NCI-H446 (cell line): Measurements from ENCODE around the gene FAM47E.
"Not testable (repeated sequence)": the region's sequence is repeated elsewhere in the genome, so short reads cannot be mapped to it uniquely, and the experiment has no call there.

ENCODE experiments used
- DNase-seq, 2 experiments: peaks; one replicate each; lab custom pipeline; 2025; lab: John Stamatoyannopoulos, UW

FAM47E gene

DNA sequence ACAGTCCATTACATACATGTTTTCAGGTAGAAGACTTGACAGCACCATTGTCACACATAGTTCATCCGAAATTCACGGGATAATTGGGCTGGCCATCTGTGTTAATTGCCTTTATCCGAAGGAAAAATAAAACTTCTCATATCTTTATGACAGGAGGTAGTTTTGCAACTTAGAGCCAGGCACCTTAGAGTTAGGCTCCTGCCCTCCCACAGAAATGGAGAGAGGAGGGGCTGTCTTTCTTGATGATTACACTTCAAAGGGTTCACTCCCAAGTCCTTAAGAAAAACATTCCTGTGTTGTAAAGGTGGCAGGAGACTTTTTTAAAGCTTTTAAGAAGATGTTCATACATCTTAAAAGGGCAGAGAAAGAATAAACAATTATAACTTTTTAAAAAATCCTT is 27.4 kb upstream of the FAM47E start:
- DNase-seq: no peak

DNA sequence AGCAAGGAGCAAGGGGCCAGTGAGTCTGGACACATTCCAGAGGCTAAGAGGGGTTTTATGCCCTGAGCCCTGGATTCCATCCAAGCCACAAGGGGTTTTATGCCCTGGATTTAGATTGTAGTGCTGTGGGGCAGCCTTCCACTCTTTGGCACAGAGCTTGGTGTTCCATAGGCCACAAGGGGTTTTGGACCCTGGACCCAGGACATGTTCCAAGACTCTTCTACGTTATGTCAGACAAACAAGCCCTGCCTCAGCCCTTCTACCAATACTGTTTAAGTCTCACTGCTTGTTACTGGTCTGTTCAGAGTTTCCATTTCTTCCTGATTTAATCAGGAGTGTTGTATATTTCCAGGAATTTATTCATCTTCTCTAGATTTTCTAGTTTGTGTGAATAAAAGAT is 25.1 kb upstream of the FAM47E start:
- DNase-seq: no peak

DNA sequence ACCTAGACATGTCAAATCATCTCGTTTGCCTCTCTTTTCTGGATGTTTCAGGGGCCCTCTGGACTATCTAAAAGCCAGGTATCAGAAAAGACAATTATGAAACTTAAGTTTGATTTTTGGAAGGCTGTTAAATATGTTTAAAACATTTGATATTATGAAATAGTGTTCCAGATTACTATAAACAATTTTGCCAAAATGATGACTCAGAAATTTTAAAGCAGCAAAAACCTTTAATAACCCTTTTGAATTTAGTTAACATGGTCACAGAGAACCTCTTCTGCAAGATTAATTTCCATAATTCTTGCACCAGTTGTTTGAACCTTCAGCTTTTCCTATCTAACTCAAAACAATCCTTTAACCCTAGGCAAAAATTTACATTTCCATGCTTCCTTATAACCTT is 18.8 kb upstream of the FAM47E start:
- DNase-seq: no peak

DNA sequence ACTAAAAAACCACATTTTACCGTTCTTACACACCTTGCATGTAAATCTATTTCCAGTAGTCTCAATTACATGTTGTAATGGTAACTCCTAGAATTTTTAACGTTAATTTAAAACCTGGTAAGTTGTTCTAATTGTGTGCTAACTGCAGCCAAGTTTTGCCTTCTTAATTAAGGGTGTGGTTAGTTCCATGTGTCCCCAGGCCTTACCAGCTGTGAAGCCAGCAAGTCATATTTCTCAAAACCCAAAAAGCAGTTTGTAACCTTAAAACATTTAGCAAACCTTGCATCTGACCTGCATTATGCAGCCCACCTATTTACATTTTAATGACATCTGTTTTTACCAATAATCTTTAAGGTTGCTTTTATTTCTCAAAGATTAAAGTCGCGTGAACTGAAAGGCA is 18.4 kb upstream of the FAM47E start:
- no peak for DNase-seq

DNA sequence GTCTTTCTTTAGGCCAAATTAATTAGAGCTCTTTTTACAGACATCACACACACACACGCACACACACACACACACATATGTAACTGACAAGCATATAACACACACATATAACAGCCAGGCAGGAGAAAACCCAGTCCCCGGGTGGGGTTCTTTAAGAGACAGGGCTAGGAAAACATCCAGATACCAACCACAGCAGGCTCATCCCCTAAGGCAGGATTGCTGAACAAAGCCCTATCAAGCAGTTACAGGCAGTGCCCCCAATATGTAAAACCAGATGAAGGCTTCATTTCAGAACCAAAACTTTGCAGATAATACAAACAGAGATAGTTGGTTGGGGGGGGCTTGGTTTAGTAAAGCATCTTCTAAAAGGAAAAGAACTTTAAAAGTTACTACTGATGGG is 18.0 kb upstream of the FAM47E start:
- DNase-seq: no peak

DNA sequence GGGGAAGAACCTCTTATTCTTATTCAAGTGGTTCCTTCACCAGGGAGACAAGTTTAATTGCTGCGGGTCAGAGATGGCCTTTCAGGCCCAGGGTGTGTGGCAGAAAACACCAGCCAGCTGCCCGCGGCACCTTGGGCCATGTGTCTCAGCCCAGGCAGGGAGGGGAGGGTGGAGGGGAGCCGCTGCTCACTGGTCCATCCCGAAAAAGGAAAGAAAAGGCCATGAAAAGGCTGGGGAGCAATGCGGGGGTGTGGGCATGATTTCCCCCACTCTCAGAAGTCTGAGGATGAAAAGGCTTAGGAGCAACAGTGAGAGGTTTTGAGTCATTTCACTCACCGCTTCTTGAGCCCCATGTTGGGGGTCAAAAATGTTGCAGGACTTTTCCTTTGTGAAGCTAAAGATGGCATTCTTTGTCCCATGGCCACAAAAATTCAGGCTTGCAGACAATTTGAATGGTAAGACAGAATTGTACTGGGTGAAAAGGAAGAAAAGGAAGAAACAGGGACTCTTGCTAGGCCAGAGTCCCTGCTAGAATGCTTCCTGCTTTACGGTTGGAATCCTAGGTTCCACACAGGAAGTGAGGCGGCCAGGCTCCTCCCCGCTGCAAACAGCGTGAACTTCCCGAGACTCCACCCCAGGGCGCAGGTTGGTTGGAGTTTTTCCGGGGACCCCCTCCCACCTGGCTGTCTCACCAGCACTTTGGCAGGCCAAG is 17.4 kb upstream of the FAM47E start:
- DNase-seq: no peak

DNA sequence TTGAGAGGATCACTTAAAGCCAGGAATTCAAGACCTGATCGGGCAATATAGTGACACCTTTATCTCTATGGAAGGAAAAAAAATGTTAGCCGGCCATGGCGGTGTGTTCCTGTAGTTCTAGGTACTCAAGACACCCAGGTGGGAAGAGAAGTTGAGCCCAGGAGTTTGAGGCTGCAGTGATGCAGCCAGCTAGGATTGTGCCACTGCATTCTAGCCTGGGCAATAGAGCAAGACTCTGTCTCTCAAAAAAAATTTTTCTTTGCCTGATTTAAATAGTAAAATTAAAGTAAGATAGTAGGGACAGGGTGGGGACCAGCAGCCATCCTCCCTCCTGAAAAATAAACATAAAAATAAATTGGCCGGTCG is 16.9 kb upstream of the FAM47E start:
- DNase-seq: no peak

DNA sequence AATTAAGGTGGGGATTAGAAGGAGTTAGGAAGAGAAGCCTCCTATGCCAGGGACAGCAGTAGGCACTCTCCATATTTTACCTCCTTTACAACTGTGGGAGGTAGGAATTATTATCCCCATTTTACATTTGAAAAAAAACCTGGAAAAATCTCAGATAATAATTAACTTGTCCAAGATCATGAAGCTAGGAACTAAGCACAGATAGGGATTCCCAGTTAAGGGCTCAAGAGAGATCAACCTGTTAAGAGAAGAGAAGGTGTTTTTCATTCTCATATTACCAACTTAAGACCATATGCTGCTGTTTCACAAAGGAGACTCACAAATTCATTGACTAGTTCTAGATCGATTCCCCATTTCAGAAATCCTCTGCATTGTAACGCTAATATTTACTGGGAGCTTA is 16.1 kb upstream of the FAM47E start:
- DNase-seq: no peak

DNA sequence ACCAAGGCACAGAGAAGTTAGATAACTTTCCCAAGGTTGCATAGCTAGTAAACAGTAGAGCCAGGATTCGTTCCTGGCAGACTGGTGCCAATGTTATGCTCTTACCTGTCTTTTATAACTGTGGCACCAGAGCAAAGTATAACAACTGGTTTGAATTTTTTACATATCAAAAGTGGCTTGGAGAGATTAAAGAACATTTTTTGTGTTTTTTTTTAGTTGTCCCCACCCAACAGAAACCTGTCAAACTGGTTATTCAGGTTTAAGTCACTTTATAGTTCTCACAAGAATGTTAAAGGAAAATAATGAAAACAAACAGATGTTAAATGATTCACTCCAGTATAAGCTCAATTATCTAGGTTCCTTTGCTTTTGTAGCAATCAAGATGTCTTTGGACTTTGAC is 15.6 kb upstream of the FAM47E start:
- no peak for DNase-seq

DNA sequence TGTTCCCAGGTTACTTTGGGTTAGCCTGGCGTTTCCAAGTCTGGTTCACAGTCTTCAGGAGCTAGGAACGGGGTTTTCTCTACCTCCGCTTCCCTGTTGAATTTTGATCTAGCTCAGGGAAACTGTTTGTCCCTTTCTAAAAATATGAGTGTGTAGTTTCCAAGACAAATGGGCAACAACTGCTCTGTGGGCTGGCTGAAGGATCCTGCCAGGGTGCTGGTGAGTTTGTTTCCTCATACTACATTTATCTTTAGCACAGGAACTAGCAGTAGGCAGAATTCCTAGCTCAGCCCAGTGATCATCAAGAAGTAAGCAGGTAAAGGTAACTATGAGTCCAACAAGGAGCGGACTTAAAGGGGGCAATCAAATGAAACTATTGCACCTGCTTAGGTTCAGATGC is 13.3 kb upstream of the FAM47E start:
- no peak for DNase-seq

DNA sequence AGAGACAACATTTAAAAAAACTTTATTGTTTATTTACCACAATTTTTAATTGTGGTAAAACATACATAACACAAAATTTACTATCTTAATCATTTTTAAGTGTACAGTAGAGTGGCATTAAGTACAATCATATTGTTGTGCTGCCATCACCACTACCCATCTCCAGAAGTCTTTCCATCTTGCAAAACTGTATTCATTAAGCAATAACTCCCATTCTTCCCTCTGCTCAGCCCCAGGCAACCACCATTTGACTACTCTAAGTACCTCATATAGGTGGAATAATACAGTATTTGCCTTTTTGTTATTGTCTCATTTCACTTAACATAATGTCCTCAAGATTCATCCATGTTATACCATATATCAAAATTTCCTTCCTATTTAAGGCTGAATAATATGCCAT is 12.8 kb upstream of the FAM47E start:
- DNase-seq: no peak

DNA sequence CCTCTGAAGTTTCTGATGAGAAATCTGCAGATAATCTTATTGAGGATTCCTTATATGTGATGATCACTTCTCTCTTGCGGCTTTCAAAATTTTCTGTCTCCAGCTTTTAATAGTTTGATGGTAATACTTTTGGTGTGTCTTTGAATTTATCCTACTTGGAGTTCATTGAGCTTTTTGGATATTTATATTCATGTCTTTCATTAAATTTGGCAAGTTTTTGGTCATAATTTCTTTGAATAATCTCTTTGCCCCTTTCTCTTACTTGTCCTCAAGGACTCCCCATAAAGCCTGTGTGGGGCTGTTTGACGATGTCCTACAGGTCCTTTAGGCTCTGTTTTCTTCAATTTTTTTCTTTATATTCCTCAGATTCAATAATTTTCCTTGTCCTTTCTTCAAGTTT is 11.3 kb upstream of the FAM47E start:
- no peak for DNase-seq

DNA sequence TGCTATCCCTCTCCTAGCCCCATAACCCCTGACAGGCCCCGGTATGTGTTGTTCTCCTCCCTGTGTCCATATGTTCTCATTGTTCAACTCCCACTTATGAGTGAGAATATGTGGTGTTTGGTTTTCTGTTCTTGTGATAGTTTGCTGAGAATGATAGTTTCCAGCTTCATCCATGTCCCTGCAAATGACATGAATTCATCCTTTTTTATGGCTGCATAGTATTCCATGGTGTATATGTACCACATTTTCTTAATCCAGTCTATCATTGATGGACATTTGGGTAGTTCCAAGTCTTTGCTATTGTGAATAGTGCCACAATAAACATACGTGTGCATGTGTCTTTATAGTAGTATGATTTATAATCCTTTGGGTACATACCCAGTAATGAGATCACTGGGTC is 7.6 kb upstream of the FAM47E start:
- not testable (repeated sequence) for DNase-seq

DNA sequence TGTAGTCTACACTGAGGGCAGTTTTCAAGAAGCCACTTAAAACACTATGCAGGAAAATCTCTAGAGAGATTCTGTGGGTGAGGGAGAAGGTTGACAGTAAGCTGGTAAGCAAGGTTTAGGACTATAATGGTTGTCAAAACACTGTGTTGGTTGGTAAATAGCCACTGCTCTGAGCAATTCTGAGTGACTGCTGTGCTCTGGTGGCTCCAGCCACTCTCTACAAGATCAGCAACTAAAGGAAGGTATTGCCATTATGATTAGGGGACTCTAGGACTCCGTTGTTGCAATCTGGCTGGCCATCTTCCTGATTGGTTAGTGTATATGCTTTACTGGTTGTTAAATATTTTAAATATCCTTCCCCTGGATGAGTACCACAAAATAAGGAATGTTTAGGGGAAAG is 5.5 kb upstream of the FAM47E start:
- DNase-seq: no peak

DNA sequence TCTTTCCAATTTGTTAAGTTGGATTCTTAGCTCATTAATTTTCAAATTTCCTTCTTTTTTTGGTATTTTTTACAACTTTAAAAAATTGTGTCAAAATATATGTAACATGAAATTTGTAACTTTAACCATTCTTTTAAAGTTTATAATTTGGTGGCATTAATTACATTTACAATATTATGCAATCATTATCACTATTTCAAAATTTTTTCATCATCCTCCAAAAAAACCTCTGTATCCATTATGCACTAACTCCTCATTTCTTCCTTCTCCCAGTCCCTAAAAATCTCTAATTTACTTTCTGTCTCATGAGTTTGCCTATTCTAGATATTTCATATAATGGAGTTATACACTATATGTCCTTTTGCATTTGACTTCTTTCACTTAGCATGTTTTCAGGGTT is 4.7 kb upstream of the FAM47E start:
- DNase-seq: no peak

DNA sequence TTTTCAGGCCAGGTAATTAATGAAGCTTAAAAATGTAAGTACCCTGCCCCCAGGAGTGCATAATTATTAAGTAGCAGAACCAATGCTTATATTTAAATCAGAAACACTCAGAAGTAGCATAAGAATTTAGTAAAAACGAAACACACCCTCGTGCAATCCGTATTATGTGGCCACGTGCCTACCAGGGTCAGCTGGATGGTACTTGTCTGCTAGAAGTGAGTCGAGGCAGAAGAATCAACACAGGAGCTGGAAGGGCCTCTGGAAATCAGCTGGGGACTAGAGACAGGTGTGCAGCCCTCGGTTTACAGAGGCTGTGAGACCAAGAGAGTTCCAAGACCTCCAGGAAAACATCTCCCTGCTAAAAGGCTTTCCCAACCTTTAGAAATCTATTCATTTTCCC is 559 bp upstream of the FAM47E start:
- no peak for DNase-seq

DNA sequence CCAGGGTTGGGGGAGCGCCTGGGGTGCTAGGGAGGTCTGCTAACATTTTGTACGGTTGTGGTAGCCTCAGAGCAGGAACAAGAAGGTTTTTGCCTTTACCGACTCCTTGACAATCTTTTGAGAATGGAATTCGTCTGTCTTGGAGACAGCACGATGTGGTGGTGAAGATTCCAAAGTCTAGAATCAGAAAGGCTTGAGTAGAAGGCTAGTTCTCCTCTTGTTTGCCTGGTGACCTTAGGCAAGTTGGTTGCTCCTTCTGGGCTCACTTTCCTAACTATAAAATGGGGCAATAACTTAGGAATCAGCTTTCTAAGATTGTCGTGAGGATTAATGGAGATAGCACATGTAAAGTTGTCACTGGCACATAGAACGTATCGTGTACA is 741 bp downstream of the FAM47E start:
- DNase-seq: no peak

DNA sequence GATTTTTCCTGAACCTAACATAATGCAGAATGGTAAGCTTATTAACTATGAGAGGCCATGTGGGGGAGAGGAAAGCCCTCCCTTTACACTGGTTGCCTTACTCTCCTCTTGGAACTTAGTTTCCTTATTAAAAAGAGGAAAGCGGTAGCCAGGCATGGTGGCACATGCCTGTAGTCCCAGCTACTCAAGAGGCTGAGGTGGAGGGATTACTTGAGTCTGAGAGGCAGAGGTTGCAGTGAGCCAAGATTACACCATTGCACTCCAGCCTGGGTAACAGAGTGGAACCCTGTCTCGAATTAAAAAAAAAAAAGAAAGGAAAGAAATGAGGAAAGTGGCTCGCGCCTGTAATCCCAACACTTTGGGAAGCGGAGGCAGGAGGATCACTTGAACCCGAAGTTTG is 2.0 kb downstream of the FAM47E start:
- no peak for DNase-seq

DNA sequence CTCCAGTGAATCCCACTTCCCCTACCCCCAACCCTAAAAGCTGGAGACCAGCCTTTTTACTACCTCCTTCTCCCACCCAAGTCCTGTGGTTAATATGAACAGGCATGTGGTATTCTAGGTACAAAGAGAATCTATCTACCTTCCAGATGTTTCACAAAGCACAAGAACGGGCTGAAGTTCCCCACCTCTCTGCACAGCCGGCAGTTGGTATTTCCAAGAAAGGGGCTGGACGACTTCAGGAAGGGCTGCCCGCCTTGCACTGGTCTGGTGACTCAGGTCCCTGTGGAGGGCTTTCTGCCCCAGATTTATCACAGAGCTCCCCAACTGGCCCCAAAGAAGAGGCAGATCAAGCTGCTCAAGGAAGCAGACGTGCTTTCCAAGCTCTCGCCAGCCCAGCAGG is 4.5 kb downstream of the FAM47E start:
- no peak for DNase-seq

DNA sequence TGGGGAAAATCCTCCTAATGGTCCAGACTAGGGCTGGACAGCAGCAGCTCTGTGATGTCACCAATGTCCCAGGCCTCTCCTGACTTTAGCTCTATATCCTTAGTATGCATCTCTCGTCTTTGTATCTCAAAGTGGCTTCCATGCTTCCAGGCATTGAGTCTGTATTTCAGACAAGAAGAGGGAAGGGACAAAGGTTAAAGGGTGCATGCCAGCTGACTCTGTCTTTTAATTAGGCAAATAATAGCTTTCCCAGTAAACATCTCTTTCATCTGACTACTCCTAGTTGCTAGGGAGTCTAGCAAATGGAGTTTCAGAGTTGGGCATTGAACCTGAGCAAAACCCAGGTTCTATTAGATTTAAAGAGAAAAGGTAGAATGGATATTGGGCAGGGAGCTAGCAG is 5.4 kb downstream of the FAM47E start:
- DNase-seq: no peak

DNA sequence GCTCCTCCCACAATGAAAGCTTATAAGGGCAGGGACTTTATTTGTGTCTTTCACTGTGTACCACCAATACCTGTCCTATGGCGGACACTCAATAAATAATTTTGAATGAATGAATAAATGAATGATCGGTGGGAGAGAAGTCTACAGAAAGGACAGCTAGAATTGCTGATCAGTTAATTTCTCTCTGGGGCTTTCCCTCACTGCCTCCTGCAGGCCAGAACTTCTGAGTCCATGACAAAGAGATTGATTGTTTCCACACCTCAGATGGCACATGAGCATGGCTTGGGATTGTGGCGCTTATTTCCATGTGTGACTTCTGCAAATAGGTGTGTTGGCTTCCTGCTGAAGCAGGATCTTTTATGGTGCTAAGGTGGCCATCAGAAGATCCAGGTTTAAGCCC is 6.3 kb downstream of the FAM47E start:
- no peak for DNase-seq

DNA sequence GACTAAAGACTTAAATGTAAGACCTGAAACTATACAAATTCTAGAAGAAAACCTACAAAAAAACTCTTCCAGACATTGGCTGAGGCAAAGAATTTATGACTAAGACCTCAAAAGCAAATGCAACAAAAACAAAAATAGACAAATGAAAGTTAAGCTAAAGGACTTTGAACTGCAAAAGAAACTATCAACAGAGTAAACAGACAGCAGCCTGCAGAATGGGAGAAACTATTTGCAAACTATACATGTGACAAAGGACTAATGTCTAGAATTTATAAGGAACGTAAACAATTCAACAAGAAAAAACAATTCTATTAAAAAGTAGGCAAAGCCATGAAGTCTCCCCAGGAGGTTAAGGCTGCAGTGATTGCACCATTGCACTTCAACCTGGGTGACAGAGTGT is 9.1 kb downstream of the FAM47E start:
- no peak for DNase-seq

DNA sequence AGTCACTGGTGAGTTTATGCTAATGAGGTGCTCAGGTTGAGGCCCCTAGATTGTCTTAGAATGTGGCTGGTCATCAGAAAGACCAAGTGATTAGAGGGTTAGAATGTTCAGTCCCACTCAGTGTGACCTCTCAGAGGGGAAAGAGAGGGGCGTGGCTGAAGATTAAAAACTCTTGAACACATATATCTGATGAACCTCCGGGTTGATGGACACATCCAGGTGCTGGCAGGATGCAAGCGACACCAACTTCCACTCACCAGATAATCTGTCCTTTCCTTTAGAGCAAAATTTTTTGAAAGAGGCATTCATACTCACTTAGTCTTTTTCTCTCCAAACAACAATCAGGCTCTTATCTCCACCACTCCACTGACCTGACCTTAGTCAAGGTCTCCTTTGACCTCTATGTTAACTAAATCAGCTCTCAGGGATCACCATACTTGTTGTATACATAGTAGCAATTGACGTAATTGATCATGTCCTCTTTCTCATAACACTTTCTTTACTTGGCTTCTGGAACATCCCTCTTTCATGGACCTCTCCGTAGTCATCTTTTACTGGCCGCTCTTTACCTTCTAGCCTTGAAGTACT is 14.2 kb downstream of the FAM47E start:
- DNase-seq: no peak

DNA sequence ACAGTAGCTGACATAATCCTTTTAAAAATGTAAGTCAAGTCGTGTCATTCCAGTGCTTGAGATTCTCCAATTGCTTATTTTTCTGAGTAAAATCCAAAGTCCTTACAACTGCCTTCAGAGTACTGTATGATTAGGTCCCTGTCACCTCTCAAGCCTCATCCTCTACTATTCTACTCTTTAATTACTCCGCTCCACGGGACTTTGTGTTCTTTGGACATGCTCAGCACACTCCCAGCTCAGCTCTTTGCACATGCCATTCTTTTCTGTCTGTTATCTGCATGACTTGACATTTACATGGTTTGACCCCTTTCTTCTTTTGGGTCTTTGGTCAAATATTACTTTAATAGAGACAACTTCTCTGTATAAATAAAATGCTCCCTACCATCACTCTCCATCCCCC is 15.1 kb downstream of the FAM47E start:
- no peak for DNase-seq

DNA sequence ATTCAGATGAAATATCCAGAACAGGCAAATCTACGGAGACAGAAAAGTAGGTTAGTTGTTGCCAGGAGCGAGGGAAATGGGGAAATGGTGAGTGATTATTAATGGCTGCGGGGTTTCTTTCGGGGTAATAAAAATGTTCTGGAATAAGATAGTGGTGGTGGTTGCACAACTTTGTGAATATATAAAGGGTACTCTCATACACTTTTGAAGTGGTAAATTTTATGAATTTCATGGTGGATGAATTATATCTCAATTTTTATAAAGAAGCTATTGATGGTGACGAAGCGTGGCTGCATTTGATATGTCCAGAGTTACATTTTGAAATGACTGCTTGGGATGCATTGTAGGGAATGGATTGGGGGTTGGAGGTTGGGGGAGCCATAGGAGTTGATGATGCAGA is 16.3 kb downstream of the FAM47E start:
- no peak for DNase-seq
